ENCODE results near the gene TRAF1.

Gene TRAF1

DNA sequence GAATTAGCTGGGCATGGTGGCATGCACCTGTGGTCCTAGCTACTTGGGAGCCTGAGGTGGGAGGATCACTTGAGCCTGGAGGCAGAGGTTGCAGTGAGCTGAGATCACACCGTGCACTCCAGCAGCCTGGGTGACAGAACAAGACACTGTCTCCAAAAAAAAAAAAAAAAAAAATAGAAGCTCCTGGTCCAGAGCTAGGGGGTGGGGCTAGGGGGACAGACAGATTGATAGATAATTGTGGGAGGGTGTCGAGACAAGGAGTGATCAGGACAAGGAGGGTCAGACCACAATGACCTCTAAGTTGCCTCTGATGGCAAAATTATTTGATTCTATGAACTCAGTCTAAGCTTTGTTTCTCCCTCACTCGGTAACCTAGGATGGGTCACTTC lies 43.0 kb downstream of the TRAF1 start:
- in situ Hi-C loops (cut with MboI; ENCODE audit: low pct_unique_long_range_greater_than_20kb, low sequenced_read_pairs, unreplicated experiment) = no loop called here
- no peak for DNase-seq (ENCODE audit: low spot score)
- TF ChIP-seq, protein P1, sequence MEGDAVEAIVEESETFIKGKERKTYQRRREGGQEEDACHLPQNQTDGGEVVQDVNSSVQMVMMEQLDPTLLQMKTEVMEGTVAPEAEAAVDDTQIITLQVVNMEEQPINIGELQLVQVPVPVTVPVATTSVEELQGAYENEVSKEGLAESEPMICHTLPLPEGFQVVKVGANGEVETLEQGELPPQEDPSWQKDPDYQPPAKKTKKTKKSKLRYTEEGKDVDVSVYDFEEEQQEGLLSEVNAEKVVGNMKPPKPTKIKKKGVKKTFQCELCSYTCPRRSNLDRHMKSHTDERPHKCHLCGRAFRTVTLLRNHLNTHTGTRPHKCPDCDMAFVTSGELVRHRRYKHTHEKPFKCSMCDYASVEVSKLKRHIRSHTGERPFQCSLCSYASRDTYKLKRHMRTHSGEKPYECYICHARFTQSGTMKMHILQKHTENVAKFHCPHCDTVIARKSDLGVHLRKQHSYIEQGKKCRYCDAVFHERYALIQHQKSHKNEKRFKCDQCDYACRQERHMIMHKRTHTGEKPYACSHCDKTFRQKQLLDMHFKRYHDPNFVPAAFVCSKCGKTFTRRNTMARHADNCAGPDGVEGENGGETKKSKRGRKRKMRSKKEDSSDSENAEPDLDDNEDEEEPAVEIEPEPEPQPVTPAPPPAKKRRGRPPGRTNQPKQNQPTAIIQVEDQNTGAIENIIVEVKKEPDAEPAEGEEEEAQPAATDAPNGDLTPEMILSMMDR (IDR thresholded peaks at IDR 0.05; ENCODE audit: extremely low read depth, insufficient read depth, missing control alignments) = no peak

GRCh38 chr9:120882935-120883607 lies 43.5 kb downstream of the TRAF1 start:
- DNase-seq (ENCODE audit: low spot score) = no peak
- TF ChIP-seq, protein P1 (IDR thresholded peaks at IDR 0.05; ENCODE audit: extremely low read depth, insufficient read depth, missing control alignments) = no peak
- in situ Hi-C loops (cut with MboI; ENCODE audit: low pct_unique_long_range_greater_than_20kb, low sequenced_read_pairs, unreplicated experiment) = no loop called here

- no peak for DNase-seq (ENCODE audit: low spot score)
- in situ Hi-C loops (cut with MboI; ENCODE audit: low pct_unique_long_range_greater_than_20kb, low sequenced_read_pairs, unreplicated experiment) = no loop called here
Measured at GRCh38 chr9:120879446-120879845, 47.1 kb downstream of the TRAF1 start.

DNA sequence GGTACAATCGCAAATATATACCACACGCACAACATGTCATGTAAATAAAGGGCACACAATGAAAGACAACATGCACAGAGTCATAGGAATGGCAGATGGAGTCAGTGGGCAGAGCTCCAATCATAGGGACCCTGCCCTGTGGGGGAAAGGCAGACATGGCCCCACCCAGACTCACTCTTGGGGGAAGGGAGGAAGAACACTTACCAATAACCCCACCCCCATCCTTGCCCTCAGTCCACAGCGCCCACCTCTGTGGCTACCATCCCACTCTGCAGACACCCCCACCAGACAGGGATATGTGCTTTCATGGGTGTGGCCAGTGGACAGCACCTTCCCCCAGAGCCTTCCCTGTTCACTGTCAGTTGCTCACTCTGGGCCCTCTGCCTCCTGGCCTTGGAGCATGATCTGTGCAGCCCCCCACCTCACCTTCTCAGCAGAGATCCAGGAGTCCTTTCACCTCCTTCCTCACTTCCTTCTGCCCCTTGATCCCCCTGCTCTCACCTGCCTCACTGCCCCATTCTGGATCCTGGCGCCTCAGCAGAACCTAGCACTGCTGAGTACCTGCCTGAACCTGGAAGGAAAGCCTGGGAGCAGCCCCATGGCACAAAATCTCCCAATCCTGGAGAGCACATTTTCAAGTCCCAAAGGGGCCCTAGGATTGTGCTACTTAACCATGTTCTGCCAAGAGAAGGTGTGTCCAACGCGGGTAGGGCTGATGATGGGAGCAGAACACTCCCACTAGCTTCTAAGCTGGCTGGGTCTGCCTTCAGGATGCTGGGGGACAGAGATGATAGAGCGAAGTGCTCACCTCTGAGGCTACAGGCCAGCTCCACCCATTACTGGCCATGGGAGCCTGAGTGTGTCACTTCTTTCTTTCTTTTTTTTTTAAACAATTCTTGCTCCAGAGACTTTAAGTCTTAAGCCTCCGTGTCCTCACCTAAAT lies 48.1 kb downstream of the TRAF1 start:
- TF ChIP-seq, protein P1 (IDR thresholded peaks at IDR 0.05; ENCODE audit: extremely low read depth, insufficient read depth, missing control alignments) = no peak
- in situ Hi-C loops (cut with MboI; ENCODE audit: low pct_unique_long_range_greater_than_20kb, low sequenced_read_pairs, unreplicated experiment) = no loop called here

More at GRCh38 chr9:120879446-120879845, 47.1 kb downstream of the TRAF1 start:
- TF ChIP-seq, protein P1 (IDR thresholded peaks at IDR 0.05; ENCODE audit: extremely low read depth, insufficient read depth, missing control alignments) = no peak

GRCh38 chr9:120877276-120878034 lies 49.1 kb downstream of the TRAF1 start:
- TF ChIP-seq, protein P1 (IDR thresholded peaks at IDR 0.05; ENCODE audit: extremely low read depth, insufficient read depth, missing control alignments) = peak; percentile 44
- peak; percentile 91 for DNase-seq (ENCODE audit: low spot score)
- in situ Hi-C loops (cut with MboI; ENCODE audit: low pct_unique_long_range_greater_than_20kb, low sequenced_read_pairs, unreplicated experiment) = no loop called here

More for the DNA sequence above, 48.1 kb downstream of the TRAF1 start:
- no peak for DNase-seq (ENCODE audit: low spot score)

DNA sequence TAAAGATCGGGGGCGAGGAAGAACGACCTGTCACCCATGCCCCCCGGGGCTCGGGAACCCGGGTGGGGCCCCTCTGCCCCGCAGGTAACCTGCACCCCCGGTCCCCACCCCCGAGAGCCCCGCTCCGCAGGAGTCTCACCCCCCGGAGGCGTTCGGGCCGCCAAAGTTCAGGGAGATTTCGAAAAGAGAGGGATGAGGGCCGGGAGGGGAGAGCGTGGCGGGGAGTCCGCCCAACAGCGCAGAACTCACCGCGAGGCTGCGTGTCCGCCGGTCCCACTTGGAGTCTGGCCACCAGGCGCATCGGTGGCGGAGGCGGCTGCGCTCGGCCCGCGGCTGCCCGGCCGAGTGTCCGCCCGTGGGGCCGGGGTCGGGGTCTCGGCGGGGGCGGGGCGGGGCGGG lies 49.8 kb downstream of the TRAF1 start, which contains the start of gene PHF19:
Gene PHF19, minus strand, starts transcription at position 347 of the 399 bp plus-strand sequence. CDS start 2,447 bp downstream, outside the sequence.
- TF ChIP-seq, protein P1 (IDR thresholded peaks at IDR 0.05; ENCODE audit: extremely low read depth, insufficient read depth, missing control alignments) = no peak
- in situ Hi-C loops (cut with MboI; ENCODE audit: low pct_unique_long_range_greater_than_20kb, low sequenced_read_pairs, unreplicated experiment) = no loop called here
- DNase-seq (ENCODE audit: low spot score) = no peak

All from GM13977 (cell line).